ENCODE results near the gene FIGLA. TPM values are rescaled to one million over a fixed set of nuclear protein-coding genes. Genes with fewer than 3 reads are reported as not detected.

FIGLA gene
- total RNA-seq, 1 experiment from 2014 or later: not detected

GRCh38 chr2:70833246-70833645, 42.8 kb upstream of the FIGLA start:
- DNase-seq (ENCODE audit: low read depth, low spot score) (no peak), ATAC-seq (no peak)
- no peaks in the 10 kb centered on the region for H4K20me1 ChIP-seq (ENCODE audit: insufficient read depth)
- no peak overlapping the region for H3K9ac ChIP-seq (ENCODE audit: low read length)
- no peaks in the 10 kb centered on the region for H3K9me3 ChIP-seq (ENCODE audit: control insufficient read depth in 1 of 2, insufficient read depth in 1 of 2, low read depth in 1 of 2, low read length in 2 of 2)
- BruUV-seq (replicated peaks): no TSS peak
- H3K79me2 ChIP-seq (ENCODE audit: insufficient read depth, low read length): no peaks in the 10 kb centered on the region
- CTCF ChIA-PET: no interaction called here
- intact Hi-C loops (cut with micrococcal nuclease): no loop called here
- no peak overlapping the region for H2AFZ ChIP-seq (ENCODE audit: low read depth, low read length, poor library complexity, severe bottlenecking)
- no peaks in the 10 kb centered on the region for H3K4me1 ChIP-seq (ENCODE audit: control insufficient read depth in 1 of 2, insufficient read depth in 2 of 2, low read length in 2 of 2)
- H3K4me3 ChIP-seq (replicated peaks in 1 of 2; ENCODE audit: low read depth in 1 of 2, low read length in 2 of 2): no peak overlapping the region
- H3K27ac ChIP-seq (ENCODE audit: low read depth, low read length): no peak overlapping the region
- H3K36me3 ChIP-seq (ENCODE audit: control insufficient read depth in 1 of 2, insufficient read depth in 2 of 2, low read length in 2 of 2): no peaks in the 10 kb centered on the region
- no peaks in the 10 kb centered on the region for H3K27me3 ChIP-seq (ENCODE audit: insufficient read depth, low read length)
- POLR2A ChIA-PET: no interaction called here
- no peak for TF ChIP-seq CEBPB (IDR thresholded peaks at IDR 0.05; ENCODE audit: low read depth)
- TF ChIP-seq ZBTB33 (IDR thresholded peaks at IDR 0.05; ENCODE audit: extremely low read depth, insufficient replicate concordance, low read length): no peak
- TF ChIP-seq CBX3 (IDR thresholded peaks at IDR 0.05; ENCODE audit: low read depth): no peak
- TF ChIP-seq YY1 (IDR thresholded peaks at IDR 0.05; ENCODE audit: extremely low read depth, insufficient replicate concordance, low read depth, low read length): no peak
- TF ChIP-seq MAX (IDR thresholded peaks at IDR 0.05): no peak
- TF ChIP-seq EGR1 (IDR thresholded peaks at IDR 0.05; ENCODE audit: low read depth): no peak
- TF ChIP-seq ATF3 (IDR thresholded peaks at IDR 0.05): no peak
- no peak for TF ChIP-seq JUND (IDR thresholded peaks at IDR 0.05)
- TF ChIP-seq CTCF (IDR thresholded peaks at IDR 0.05 in 2 of 3, conservative IDR thresholded peaks at IDR 0.05 in 1 of 3; ENCODE audit: borderline replicate concordance in 1 of 3, insufficient read depth in 1 of 3, low read depth in 2 of 3, low read length in 2 of 3): no peak
- no peak for TF ChIP-seq SP1 (IDR thresholded peaks at IDR 0.05; ENCODE audit: low read depth)
- TF ChIP-seq POLR2A (IDR thresholded peaks at IDR 0.05; ENCODE audit: borderline replicate concordance, extremely low read depth, insufficient read depth, insufficient read length): no peak
- TF ChIP-seq EZH2phosphoT487 (IDR thresholded peaks at IDR 0.05; ENCODE audit: borderline replicate concordance): no peak
- no peak for TF ChIP-seq TCF7L2 (IDR thresholded peaks at IDR 0.05; ENCODE audit: borderline replicate concordance, extremely low read depth, insufficient read depth, insufficient read length)
- no peak for TF ChIP-seq FOSL1 (IDR thresholded peaks at IDR 0.05; ENCODE audit: low read depth)
- TF ChIP-seq RAD21 (IDR thresholded peaks at IDR 0.05; ENCODE audit: low read depth): no peak
- no peak for TF ChIP-seq EZH2 (IDR thresholded peaks at IDR 0.05)
- TF ChIP-seq POLR2AphosphoS5 (IDR thresholded peaks at IDR 0.05; ENCODE audit: low read depth, low read length): no peak
- TF ChIP-seq ELF1 (IDR thresholded peaks at IDR 0.05; ENCODE audit: borderline replicate concordance, low read depth): no peak
- H3K9me2 ChIP-seq (ENCODE audit: insufficient read depth): no peaks in the 10 kb centered on the region
- RAD21 ChIA-PET (ENCODE audit: low non-redundant PET in 1 of 2, low total read pairs in 2 of 2, uncharacterized antibody in 2 of 2, unreplicated experiment in 2 of 2): no interaction called here
- H3K4me2 ChIP-seq (ENCODE audit: low read length): no peak overlapping the region
